ENCODE results near the gene FAM83E.
"Not testable (repeated sequence)": the region's sequence is repeated elsewhere in the genome, so short reads cannot be mapped to it uniquely, and the experiment has no call there.

The FAM83E gene

DNA sequence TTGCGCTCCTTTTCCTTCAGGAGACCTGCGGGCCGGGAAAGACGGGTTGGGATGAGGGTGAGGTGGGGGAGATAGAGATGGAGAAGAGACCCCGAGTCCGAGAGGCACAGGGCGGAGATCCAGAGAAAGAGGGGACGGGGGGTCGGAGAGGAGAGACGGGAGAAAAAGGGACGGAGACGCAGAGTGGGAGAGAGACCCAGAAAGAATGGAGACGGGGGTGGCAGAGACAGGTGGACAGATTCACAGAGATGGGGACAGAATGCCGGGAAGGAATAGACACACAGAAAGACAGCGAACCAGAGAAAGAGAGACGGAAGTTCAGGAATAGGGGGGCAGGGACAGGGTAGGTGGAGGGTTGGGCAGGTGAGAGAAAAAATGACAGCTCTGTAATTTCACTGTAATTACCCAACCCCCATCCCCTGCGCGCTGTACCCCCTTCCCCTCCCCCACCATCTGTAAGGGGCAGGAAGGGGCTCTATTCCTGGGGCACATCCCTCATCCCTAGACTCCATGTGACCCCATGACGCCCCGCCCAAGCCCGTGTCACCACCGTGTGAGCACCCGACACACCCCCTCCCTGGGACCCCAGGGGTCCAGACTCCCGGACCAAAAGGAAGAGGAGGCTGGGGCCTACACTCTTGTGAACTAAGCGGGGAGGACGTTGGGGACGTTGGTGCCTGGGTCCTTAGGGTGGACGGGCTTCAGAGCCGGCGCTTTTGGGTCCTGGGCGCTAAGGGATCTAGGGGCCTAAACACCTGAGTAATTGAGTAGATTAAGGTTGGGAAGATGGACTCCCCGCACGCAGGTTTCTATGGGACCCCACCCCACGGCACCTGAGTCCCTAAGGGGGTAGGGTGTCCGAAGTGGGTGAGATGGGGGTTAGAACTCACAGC lies 21.3 kb upstream of the FAM83E start:
- DNase-seq (ENCODE audit: low read depth), result no peak
- TF ChIP-seq, protein P1, sequence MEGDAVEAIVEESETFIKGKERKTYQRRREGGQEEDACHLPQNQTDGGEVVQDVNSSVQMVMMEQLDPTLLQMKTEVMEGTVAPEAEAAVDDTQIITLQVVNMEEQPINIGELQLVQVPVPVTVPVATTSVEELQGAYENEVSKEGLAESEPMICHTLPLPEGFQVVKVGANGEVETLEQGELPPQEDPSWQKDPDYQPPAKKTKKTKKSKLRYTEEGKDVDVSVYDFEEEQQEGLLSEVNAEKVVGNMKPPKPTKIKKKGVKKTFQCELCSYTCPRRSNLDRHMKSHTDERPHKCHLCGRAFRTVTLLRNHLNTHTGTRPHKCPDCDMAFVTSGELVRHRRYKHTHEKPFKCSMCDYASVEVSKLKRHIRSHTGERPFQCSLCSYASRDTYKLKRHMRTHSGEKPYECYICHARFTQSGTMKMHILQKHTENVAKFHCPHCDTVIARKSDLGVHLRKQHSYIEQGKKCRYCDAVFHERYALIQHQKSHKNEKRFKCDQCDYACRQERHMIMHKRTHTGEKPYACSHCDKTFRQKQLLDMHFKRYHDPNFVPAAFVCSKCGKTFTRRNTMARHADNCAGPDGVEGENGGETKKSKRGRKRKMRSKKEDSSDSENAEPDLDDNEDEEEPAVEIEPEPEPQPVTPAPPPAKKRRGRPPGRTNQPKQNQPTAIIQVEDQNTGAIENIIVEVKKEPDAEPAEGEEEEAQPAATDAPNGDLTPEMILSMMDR (IDR thresholded peaks at IDR 0.05; ENCODE audit: low read length, missing control alignments), result no peak
- peak overlapping the region; percentile 60 for H3K4me3 ChIP-seq (replicated peaks; ENCODE audit: low read depth, low read length)

DNA sequence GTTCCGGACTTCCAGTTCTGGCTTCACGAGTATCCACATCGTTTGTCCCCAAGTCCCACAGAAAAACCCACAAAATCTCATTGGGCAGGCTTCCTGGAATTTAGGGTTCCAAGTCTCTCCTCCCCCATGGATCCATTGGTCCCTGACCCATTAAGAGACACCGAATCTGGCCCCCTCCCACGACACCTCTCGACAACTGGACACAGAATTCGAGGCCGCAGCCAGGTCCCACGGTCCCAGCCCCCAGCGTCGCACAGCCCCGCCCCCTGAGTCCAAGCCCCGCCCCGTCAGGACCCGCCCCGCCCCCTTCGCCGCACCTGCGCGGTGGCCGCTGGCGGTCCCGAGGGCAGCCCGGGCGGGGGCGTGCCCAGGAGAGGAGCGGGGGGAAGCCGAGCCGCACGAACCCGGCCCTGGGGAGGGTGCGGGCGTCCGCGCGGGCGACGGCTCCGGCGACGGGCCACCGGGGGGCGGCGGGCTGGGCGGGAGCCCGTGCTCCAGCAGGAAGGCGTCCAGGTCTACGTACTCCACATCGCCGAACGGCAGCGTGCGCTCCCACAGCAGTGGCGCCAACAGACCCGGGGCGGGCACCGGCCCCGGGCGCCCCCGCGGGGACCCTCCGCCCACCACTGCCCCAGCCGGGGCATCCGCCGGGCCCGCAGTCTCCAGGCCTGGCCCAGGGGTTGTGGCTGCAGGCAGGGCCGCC lies 20.5 kb upstream of the FAM83E start:
- TF ChIP-seq, protein P1 (IDR thresholded peaks at IDR 0.05; ENCODE audit: low read length, missing control alignments), result no peak
- H3K4me3 ChIP-seq (replicated peaks; ENCODE audit: low read depth, low read length), result peak overlapping the region; percentile 60
- DNase-seq (ENCODE audit: low read depth), result peak; percentile 37

DNA sequence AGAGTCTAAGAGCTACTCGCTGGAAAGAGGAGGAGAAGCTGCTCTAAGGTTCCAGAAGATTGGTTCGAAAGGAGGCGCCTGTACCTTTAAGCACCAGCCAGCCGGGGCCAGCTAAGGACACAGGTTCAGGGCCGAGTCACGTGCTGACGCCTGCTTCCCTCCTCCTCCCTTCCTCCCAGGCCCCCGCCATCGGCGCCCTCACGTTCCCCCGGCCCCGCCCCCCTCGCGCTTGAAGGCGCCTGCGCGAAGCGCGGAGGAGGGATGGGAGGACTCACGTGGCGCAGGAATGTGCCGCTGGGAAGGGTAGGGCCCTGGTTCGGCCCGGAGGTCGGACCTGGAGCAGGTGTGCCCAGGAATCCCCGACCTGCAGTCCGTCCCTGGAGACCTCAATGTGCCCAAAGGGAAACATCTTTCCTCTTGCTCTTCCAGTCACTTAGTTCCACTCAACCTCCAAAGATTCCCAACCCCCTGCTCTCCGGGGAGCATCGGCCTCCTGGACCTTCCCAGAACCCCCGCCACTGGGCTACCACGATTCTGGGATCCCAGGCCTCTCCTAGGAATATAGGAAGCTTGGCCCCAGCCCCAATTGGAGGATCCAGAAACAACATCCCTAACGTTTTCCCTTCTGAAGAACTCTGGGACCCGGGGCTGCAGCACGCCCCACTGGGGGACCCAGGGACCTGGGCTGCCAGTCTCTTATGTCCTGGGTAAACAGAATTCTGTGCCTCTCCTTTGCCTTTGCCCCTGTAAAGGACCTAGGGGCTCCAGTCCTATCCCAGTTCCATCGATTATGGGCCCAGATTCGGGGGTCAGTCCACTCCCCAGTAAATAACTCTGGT lies 19.8 kb upstream of the FAM83E start:
- TF ChIP-seq, protein P1 (IDR thresholded peaks at IDR 0.05; ENCODE audit: low read length, missing control alignments), result no peak
- H3K4me3 ChIP-seq (replicated peaks; ENCODE audit: low read depth, low read length), result peak overlapping the region; percentile 38
- DNase-seq (ENCODE audit: low read depth), result peak; percentile 97

DNA sequence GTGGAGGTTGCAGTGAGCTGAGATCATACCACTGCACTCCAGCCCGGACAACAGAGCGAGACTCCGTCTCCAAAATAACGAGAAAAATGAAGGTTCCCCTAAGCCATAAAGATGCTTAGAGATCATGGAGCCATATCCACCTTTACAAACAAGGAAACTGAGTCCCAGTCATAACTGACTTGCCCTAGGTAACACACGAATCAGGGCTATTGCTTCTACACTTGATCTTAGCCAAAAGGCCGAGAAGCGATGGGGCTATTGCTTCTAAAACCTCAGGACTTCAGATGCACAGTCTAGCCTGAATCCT lies 19.1 kb upstream of the FAM83E start:
- TF ChIP-seq, protein P1 (IDR thresholded peaks at IDR 0.05; ENCODE audit: low read length, missing control alignments), result no peak
- H3K4me3 ChIP-seq (replicated peaks; ENCODE audit: low read depth, low read length), result peak overlapping the region; percentile 38
- DNase-seq (ENCODE audit: low read depth), result no peak

DNA sequence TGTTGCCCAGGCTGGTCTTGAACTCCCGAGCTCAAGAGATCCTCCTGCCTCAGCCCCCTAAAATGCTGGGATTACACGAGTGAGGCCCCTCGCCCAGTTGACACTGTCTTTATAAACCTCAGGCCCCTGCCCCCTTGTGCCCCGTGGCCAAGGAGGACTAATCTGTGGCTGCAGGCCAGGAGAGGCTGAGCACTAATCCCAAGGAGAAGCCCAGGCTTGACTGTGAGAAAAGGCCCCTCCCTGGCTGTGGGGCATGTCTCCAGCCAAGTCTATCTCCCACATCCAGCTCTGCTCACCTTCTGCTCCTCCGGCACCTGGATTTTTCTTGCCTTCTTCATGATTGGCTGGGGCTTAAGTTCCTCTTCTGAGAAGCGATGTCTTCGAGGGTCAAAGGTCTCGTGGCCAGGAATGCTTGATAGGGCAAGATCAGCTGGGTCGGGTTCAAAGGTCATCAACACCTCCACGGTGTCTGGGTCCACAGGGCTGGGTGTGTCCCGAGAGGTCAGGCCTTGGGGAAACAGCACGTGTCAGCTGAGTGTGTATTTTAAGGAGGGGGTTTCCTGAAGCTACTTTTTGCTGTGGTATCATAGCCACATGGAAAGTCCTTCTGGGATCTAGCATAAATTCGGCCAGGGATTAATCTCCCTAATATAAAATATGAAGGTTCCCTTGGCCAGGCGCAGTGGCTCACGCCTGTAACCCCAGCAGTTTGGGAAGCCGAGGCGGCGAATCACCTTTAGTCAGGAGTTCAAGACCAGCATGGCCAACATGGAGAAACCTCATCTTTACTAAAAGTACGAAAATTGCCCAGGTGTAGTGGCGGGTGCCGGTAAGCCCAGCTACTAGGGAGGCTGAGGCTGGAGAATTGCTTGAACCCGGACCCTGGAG lies 18.5 kb upstream of the FAM83E start:
- H3K4me3 ChIP-seq (replicated peaks; ENCODE audit: low read depth, low read length), result no peak overlapping the region
- DNase-seq (ENCODE audit: low read depth), result no peak
- TF ChIP-seq, protein P1 (IDR thresholded peaks at IDR 0.05; ENCODE audit: low read length, missing control alignments), result no peak

DNA sequence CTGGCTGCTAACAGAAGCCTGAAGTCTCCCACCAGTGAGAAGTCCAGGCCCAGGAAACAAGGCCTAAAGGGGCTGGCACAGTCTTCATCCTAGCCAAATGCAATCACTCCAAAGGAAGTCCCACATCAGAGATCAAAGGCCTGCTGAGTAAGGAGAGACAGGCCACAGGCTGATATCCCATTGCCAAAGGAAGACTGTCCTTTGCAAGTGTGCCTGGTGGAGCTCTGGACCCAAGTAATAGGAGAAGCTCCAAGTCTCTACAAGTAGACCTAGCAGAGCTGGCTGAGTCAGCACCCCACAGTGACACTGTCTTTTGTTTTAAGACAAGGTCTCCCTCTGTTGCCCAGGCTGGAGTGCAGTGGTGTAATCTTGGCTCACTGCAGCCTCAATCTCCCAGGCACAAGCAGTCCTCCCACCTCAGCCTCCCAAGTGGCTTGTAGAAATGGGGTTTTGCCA lies 17.8 kb upstream of the FAM83E start:
- TF ChIP-seq, protein P1 (IDR thresholded peaks at IDR 0.05; ENCODE audit: low read length, missing control alignments), result no peak
- peak; percentile 53 for DNase-seq (ENCODE audit: low read depth)
- H3K4me3 ChIP-seq (replicated peaks; ENCODE audit: low read depth, low read length), result no peak overlapping the region

DNA sequence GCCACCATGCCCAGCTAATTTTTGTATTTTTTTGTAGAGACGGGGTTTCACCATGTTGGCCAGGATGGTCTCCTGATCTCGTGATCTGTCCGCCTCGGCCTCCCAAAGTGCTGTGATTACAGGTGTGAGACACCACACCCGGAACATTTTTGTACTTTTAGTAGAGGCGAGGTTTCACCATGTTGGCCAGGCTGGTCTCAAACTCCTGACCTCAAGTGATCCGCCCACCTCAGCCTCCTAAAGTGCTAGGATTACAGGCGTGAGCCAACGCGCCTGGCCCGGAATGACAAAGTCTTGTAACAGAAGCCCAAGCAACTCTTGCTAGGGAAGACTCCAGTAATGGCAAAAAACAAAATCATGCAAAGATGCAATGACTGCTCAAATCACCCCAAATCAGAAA lies 17.4 kb upstream of the FAM83E start:
- DNase-seq (ENCODE audit: low read depth); H3K4me3 ChIP-seq (replicated peaks; ENCODE audit: low read depth, low read length): not testable (repeated sequence)
